Left lung (tissue), 10 donors: ENCODE measurements around the gene SEMA4A. TPM values are rescaled to one million over a fixed set of nuclear protein-coding genes. Genes with fewer than 3 reads are reported as not detected.

ENCODE experiments used
- ATAC-seq: fragments of 200-7000 bp; cut with Tn5 transposase; one replicate; pipeline ENCODE4 v1.9.1; 2020; ENCODE audit warnings: moderate library complexity
- DNase-seq, 4 donors: peaks; one replicate each; pipeline ENCODE4 v3.0.0-alpha.2; 2013 to 2020
- H3K27ac ChIP-seq, 2 donors: fragments of 200-600 bp; sonication (generic) in 1 of 2; one replicate each; pipeline versions ENCODE4 v1.5.0 to v1.8.0; 2020 to 2021
- H3K27me3 ChIP-seq, 2 donors: fragments of 200-600 bp; sonication (generic) in 1 of 2; one replicate each; pipeline versions ENCODE4 v1.5.0 to v1.8.0; 2020 to 2021
- H3K36me3 ChIP-seq, 2 donors: fragments of 200-600 bp; sonication (generic) in 1 of 2; one replicate each; pipeline versions ENCODE4 v1.5.0 to v1.8.0; 2020 to 2021
- H3K4me1 ChIP-seq, 2 donors: fragments of 200-600 bp; one replicate each; pipeline ENCODE4 v1.8.0; 2021
- H3K4me3 ChIP-seq, 2 donors: fragments of 200-600 bp; sonication (generic) in 1 of 2; one replicate each; pipeline versions ENCODE4 v1.5.0 to v1.8.0; 2020 to 2021; ENCODE audit warnings: mild to moderate bottlenecking in 1 of 2
- H3K9me3 ChIP-seq, 2 donors: fragments of 200-600 bp; sonication (generic) in 1 of 2; one replicate each; pipeline versions ENCODE4 v1.5.0 to v1.8.0; 2020 to 2021
- intact Hi-C, 2 donors: fragments of 100-400 bp; cut with DNase I; formaldehyde crosslinking; loops; one replicate each; pipeline versions ENCODE4 v1.11.2 to v1.14.2; 2022
- polyA plus RNA-seq, 6 donors: library from polyadenylated mRNA; unstranded; fragments of 120-200 nt; gene quantifications; one replicate each; pipeline ENCODE4 v1.2.1, GENCODE V29; 2013; ENCODE audit not compliant: insufficient read length in 6 of 6
- total RNA-seq, 2 donors: library from RNA; stranded (reverse); fragmentation: NEBNext Ultra II Directional; extraction: Animal tissue kit (Norgen Biotek cat#: 25700); gene quantifications; one replicate each; pipeline ENCODE4 v1.2.1, GENCODE V29; 2021
- TF ChIP-seq, protein P1 (sequence below), 2 donors: fragments of 200-600 bp; sonication (generic) in 1 of 2; IDR thresholded peaks; one replicate each; pipeline versions ENCODE4 v1.5.0 to v1.8.0; 2021; ENCODE audit warnings: antibody characterized with exemption in 2 of 2
- donor health status: DM: no; HTN: yes; CAD: no.
- donor health status: DM: no; HTN: no; CAD: no.

Gene SEMA4A
- total and polyA plus RNA-seq, 8 donors = 18.3 to 41.3 (median 25.2) TPM

DNA sequence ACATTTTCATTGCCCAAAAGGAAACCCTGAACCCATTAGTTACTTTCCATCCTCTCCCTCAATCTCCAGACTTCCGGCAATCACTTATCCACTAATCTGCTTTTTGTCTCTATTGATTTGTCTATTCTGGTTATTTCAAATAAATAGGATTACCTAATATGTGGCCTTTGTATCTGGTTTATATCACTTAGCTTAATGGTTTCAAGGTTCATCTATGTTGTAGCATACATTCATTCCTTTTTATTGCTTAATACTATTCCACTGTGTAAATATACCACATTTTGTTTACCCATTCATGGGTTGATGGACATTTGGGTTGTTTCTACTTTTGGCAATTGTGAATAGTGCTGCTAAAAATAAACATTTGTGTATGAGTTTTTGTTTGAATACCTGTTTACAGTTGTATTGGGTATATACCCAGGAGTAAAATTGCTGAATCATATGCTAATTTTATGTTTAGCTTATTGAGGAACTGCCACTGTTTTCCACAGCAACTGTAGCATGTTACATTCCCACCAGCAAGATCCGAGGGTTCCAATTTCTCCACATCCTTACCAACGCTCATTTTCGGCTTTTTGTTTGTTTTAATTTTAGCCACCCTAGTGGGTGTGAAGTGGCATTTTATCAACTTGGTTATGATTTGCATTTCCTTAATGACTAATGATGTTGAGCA, 38.0 kb downstream of the SEMA4A start:
- no peak overlapping the region for H3K4me3 ChIP-seq
- H3K27me3 ChIP-seq = no peaks in the 10 kb centered on the region
- TF ChIP-seq, protein P1, sequence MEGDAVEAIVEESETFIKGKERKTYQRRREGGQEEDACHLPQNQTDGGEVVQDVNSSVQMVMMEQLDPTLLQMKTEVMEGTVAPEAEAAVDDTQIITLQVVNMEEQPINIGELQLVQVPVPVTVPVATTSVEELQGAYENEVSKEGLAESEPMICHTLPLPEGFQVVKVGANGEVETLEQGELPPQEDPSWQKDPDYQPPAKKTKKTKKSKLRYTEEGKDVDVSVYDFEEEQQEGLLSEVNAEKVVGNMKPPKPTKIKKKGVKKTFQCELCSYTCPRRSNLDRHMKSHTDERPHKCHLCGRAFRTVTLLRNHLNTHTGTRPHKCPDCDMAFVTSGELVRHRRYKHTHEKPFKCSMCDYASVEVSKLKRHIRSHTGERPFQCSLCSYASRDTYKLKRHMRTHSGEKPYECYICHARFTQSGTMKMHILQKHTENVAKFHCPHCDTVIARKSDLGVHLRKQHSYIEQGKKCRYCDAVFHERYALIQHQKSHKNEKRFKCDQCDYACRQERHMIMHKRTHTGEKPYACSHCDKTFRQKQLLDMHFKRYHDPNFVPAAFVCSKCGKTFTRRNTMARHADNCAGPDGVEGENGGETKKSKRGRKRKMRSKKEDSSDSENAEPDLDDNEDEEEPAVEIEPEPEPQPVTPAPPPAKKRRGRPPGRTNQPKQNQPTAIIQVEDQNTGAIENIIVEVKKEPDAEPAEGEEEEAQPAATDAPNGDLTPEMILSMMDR (IDR thresholded peaks at IDR 0.05) = no peak
- H3K36me3 ChIP-seq = peaks cover 0 to 11% of the 10 kb centered on the region in 2 donors
- intact Hi-C loops = no loop called here
- peaks cover 5 to 45% of the 10 kb centered on the region in 2 donors for H3K4me1 ChIP-seq
- DNase-seq (no peak), ATAC-seq (no peak)
- H3K9me3 ChIP-seq = no peaks in the 10 kb centered on the region
- H3K27ac ChIP-seq = peak overlapping the region in 1 of 2 donors; percentile 46

DNA sequence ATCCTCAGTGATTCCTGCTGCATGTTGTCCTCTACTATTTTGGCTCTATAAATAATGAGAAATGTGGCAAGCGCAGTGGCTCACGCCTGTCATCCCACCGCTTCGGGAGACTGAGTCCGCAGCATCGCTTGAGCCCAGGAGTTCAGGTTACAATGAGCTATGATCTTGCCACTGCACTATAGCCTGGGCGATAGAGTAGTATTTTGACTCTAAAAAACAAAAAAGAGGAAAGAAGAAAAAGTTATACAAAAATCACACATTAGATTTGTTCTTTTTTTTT, 39.8 kb downstream of the SEMA4A start:
- Histone ChIP-seq H3K4me3 (peak overlapping the region; percentile 92 to 95), H3K9me3 (no peaks in the 10 kb centered on the region), H3K27me3 (no peaks in the 10 kb centered on the region), H3K36me3 (peaks cover 0 to 18% of the 10 kb centered on the region in 2 donors), H3K4me1 (peaks cover 5 to 54% of the 10 kb centered on the region in 2 donors), H3K27ac (peak overlapping the region; percentile 84 to 89)
- ATAC-seq (no peak), DNase-seq (no peak)
- intact Hi-C loops = no loop called here
- TF ChIP-seq, protein P1 (IDR thresholded peaks at IDR 0.05) = no peak

DNA sequence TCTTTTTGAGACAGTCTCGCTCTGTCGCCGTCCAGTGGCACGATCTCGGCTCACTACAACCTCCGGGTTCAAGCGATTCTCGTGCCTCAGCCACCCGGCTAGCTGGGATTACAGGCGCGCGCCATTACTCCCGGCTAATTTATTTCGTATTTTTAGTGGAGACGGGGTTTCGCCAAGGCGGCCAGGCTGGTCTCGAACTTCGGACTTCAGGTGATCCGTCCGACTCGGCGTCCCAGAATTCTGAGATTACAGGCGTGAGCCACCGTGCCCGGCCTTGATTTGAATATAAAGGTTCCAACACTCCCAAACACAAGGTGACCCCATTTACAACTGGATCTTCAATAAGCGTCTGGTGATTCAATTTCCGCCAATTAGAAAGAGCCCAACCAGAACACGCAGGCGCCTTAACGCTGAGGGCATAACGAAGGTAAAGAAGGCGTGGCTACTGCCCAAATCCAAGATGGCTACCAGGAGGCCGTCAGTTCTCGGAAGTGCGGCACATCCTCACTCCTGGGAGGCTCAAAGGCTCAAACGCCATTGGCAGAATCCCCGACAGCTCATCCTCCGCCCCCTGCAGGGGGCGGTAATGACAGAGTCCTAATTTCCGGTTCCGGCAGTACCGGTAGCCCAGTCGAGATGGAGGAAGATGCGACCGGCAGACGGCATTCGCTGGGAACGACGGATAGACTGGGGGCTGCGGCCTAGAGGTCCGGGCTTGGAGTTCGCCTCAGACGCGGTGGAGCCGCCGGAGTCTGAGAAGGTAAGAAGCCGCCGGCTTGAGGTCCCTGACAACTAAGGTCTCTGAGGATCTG, 40.3 kb downstream of the SEMA4A start, which contains the start of gene SLC25A44:
TSS of gene SLC25A44 (plus strand) at position 617 of the 812 bp plus-strand sequence. CDS start 5,744 bp downstream, outside the sequence.
- ATAC-seq = peak; percentile 98

DNA sequence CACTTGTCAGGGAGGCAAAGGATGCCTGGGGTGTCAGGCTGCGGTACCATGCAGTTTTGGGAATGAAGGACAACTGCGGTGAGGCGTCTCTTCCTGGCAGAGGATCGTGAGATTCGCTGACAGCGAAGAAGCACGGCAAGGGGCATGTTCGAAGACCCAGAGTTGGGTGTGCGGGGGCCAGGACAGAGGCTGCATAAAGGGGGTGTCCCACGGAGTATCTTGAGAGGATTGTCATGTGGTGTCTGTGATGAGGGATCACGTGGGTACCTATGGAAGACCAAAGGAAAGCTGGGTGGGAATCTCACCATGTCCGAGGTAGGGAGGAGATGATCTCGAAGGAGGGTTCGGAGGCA, 40.9 kb downstream of the SEMA4A start:
- peaks cover 0 to 24% of the 10 kb centered on the region in 2 donors for H3K36me3 ChIP-seq
- TF ChIP-seq, protein P1 (IDR thresholded peaks at IDR 0.05) = no peak
- no peaks in the 10 kb centered on the region for H3K27me3 ChIP-seq
- peak overlapping the region in 1 of 2 donors; percentile 89 for H3K27ac ChIP-seq
- H3K4me3 ChIP-seq = peak overlapping the region; percentile 92 to 95
- intact Hi-C loops = no loop called here
- H3K4me1 ChIP-seq = peaks cover 5 to 61% of the 10 kb centered on the region in 2 donors
- DNase-seq (no peak), ATAC-seq (no peak)
- H3K9me3 ChIP-seq = no peaks in the 10 kb centered on the region

More for the DNA sequence above, 40.3 kb downstream of the SEMA4A start, which contains the start of gene SLC25A44:
- intact Hi-C loops = no loop called here
- Histone ChIP-seq H3K9me3 (no peaks in the 10 kb centered on the region), H3K4me1 (peaks cover 5 to 56% of the 10 kb centered on the region in 2 donors), H3K27ac (peak within 1 kb of the TSS; percentile 84 to 89), H3K27me3 (no peaks in the 10 kb centered on the region), H3K36me3 (peaks cover 0 to 18% of the 10 kb centered on the region in 2 donors), H3K4me3 (peak within 1 kb of the TSS; percentile 92 to 95)
- TF ChIP-seq, protein P1 (IDR thresholded peaks at IDR 0.05) = peak; percentile 48 to 69
- peak; percentile 93 to 99 (median 98) for DNase-seq

DNA sequence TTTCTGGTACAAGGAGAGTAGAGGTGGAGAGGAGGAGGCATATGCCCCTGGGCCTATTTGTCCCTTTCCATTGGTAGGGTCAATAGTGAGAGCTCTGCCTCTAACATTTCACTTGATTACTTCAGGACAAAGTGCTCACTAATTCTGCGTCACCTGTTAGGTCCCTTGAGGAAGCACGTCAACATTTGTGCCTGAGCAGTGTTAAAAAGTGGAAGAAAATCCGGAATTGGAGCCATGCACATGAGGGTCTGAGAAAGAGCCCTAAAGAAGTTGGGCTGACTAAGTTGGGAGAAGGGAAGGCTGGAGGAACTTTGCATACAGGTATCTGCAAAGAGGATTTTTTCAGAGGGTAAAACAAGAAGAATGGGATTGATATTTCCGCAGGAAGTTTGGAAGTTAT, 42.5 kb downstream of the SEMA4A start:
- TF ChIP-seq, protein P1 (IDR thresholded peaks at IDR 0.05) = no peak
- intact Hi-C loops = no loop called here
- Histone ChIP-seq H3K27ac (no peak overlapping the region), H3K27me3 (no peaks in the 10 kb centered on the region), H3K4me1 (peaks cover 5 to 68% of the 10 kb centered on the region in 2 donors), H3K36me3 (peaks cover 0 to 38% of the 10 kb centered on the region in 2 donors), H3K4me3 (no peak overlapping the region), H3K9me3 (no peaks in the 10 kb centered on the region)
- DNase-seq = no peak
- no peak for ATAC-seq
